HFFc6 (cell line): ENCODE measurements around the gene SMPD3. TPM values are rescaled to one million over a fixed set of nuclear protein-coding genes. Genes with fewer than 3 reads are reported as not detected.

Source experiments
- DNase-seq: peaks from one replicate; pipeline ENCODE4 v3.0.0-alpha.2; 2018
- H3K27ac Mint-ChIP-seq: 2 replicates; pipeline ENCODE4 v1.8.0; 2020; ENCODE audit warnings: mild to moderate bottlenecking, mixed read lengths
- H3K27me3 Mint-ChIP-seq: 2 replicates; pipeline ENCODE4 v1.8.0; 2021; ENCODE audit warnings: mild to moderate bottlenecking, moderate library complexity, mixed read lengths; ENCODE audit not compliant: insufficient read depth
- H3K36me3 Mint-ChIP-seq: 2 replicates; pipeline ENCODE4 v1.8.0; 2021; ENCODE audit warnings: low read depth, mixed read lengths
- H3K4me1 Mint-ChIP-seq: 2 replicates; pipeline ENCODE4 v1.8.0; 2020; ENCODE audit warnings: low read depth, mixed read lengths
- H3K4me3 Mint-ChIP-seq: 2 replicates; pipeline ENCODE4 v1.8.0; 2020; ENCODE audit warnings: mild to moderate bottlenecking, moderate library complexity, mixed read lengths
- H3K9me3 Mint-ChIP-seq: 2 replicates; pipeline ENCODE4 v1.8.0; 2020; ENCODE audit warnings: mild to moderate bottlenecking, mixed read lengths
- CTCF ChIP-seq: fragments of 200-600 bp; sonication (generic); IDR thresholded peaks from 2 replicates; pipeline ENCODE4 v1.5.0; 2021; ENCODE audit warnings: antibody characterized with exemption, mild to moderate bottlenecking
- total RNA-seq, 6 experiments: library from RNA; stranded (reverse); fragmentation: NEBNext Ultra II Directional; extraction: Animal tissue kit (Norgen Biotek cat#: 25700); gene quantifications; 2 replicates in 1 of 6; 3 replicates in 5 of 6; pipeline ENCODE4 v1.2.3, GENCODE V29; 2021

The SMPD3 gene
- total RNA-seq, 6 experiments from 2014 or later: 0.05 to 0.73 (median 0.30) TPM

- TF ChIP-seq CTCF: no peak
- Mint-ChIP-seq H3K4me3 (no peak overlapping the region), H3K27me3 (peaks cover 18% of the 10 kb centered on the region), H3K9me3 (peaks cover 6% of the 10 kb centered on the region), H3K27ac (no peak overlapping the region), H3K36me3 (no peaks in the 10 kb centered on the region; the same call in 1 of the 2 replicates), H3K4me1 (peaks cover 26% of the 10 kb centered on the region)
- DNase-seq: no peak
Observed at GRCh38 chr16:68487669-68488068, 39.4 kb upstream of the SMPD3 start.

GRCh38 chr16:68487203-68487514, 38.9 kb upstream of the SMPD3 start:
- H3K36me3 Mint-ChIP-seq: no peaks in the 10 kb centered on the region; the same call in 1 of the 2 replicates
- TF ChIP-seq CTCF: no peak
- H3K4me3 Mint-ChIP-seq: no peak overlapping the region
- H3K27me3 Mint-ChIP-seq: peaks cover 18% of the 10 kb centered on the region
- peaks cover 6% of the 10 kb centered on the region for H3K9me3 Mint-ChIP-seq
- no peak for DNase-seq
- H3K4me1 Mint-ChIP-seq: peaks cover 26% of the 10 kb centered on the region
- no peak overlapping the region for H3K27ac Mint-ChIP-seq

GRCh38 chr16:68486502-68487202, 38.3 kb upstream of the SMPD3 start:
- no peak for DNase-seq
- H3K36me3 Mint-ChIP-seq: no peaks in the 10 kb centered on the region; the same call in 1 of the 2 replicates
- no peak overlapping the region for H3K27ac Mint-ChIP-seq
- peaks cover 6% of the 10 kb centered on the region for H3K9me3 Mint-ChIP-seq
- no peak overlapping the region for H3K4me3 Mint-ChIP-seq
- peaks cover 22% of the 10 kb centered on the region for H3K4me1 Mint-ChIP-seq
- H3K27me3 Mint-ChIP-seq: peaks cover 18% of the 10 kb centered on the region
- no peak for TF ChIP-seq CTCF

GRCh38 chr16:68481636-68482035, 33.3 kb upstream of the SMPD3 start:
- H3K27me3 Mint-ChIP-seq: peaks cover 10% of the 10 kb centered on the region
- no peak overlapping the region for H3K4me3 Mint-ChIP-seq
- peaks cover 6% of the 10 kb centered on the region for H3K9me3 Mint-ChIP-seq
- no peak for TF ChIP-seq CTCF
- DNase-seq: no peak
- H3K27ac Mint-ChIP-seq: no peak overlapping the region
- H3K4me1 Mint-ChIP-seq: peaks cover 13% of the 10 kb centered on the region
- H3K36me3 Mint-ChIP-seq: no peaks in the 10 kb centered on the region; the same call in 1 of the 2 replicates

GRCh38 chr16:68480084-68480995, 32.0 kb upstream of the SMPD3 start:
- Mint-ChIP-seq H3K4me1 (0 out of 2 replicates have a peak, but pooled peaks cover 9% of the 10 kb centered on the region), H3K36me3 (peaks cover 4% of the 10 kb centered on the region), H3K4me3 (no peak overlapping the region), H3K9me3 (peaks cover 6% of the 10 kb centered on the region), H3K27ac (no peak overlapping the region), H3K27me3 (peaks cover 12% of the 10 kb centered on the region; the same call in 1 of the 2 replicates)
- DNase-seq: no peak
- TF ChIP-seq CTCF: no peak
